Measurements from ENCODE around the gene NCKIPSD. TPM values are rescaled to one million over a fixed set of nuclear protein-coding genes. Genes with fewer than 3 reads are reported as not detected.

NCKIPSD gene
- total RNA-seq, 2 donors from 2014 or later: 51.7 to 97.7 TPM

DNA sequence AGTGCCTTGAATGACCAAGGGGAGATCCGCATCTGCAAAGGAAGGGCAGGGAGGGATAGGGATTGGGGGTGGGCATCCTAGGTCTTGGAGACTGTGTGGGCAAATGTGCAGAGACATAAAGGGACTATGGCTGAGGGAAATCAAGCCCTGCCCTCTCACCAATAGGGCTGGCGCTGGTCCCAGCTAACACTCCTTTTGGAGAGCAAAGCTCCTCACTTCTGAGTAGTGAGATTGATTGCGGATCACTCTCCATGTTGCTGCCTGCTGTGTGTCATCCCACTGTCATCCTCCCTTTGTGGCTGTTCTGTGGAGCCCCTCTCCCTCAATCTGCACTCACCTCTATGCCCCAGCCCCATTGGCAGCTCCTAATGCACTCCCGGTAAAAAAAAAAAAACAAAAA, 20.8 kb downstream of the NCKIPSD start:
- peak overlapping the region; percentile 84 to 93 for H3K27ac ChIP-seq
- H3K9me3 ChIP-seq: no peaks in the 10 kb centered on the region
- peaks cover 0 to 39% of the 10 kb centered on the region in 2 donors for H3K4me1 ChIP-seq
- no peaks in the 10 kb centered on the region for H3K27me3 ChIP-seq
- no peak for DNase-seq (ENCODE audit: low spot score)
- H3K4me3 ChIP-seq: no peak overlapping the region
- no peak for TF ChIP-seq CTCF (IDR thresholded peaks at IDR 0.05)
- no peaks in the 10 kb centered on the region for H3K36me3 ChIP-seq

- TF ChIP-seq CTCF (IDR thresholded peaks at IDR 0.05): peak in 1 of 2 donors; percentile 8
- Histone ChIP-seq H3K27me3 (no peaks in the 10 kb centered on the region), H3K27ac (peak overlapping the region; percentile 84 to 93), H3K36me3 (no peaks in the 10 kb centered on the region), H3K4me3 (peak overlapping the region in 1 of 2 donors; percentile 59), H3K9me3 (no peaks in the 10 kb centered on the region), H3K4me1 (peaks cover 0 to 39% of the 10 kb centered on the region in 2 donors)
- DNase-seq (ENCODE audit: low spot score): no peak
Measured at GRCh38 chr3:48664313-48664644, 21.4 kb downstream of the NCKIPSD start.

DNA sequence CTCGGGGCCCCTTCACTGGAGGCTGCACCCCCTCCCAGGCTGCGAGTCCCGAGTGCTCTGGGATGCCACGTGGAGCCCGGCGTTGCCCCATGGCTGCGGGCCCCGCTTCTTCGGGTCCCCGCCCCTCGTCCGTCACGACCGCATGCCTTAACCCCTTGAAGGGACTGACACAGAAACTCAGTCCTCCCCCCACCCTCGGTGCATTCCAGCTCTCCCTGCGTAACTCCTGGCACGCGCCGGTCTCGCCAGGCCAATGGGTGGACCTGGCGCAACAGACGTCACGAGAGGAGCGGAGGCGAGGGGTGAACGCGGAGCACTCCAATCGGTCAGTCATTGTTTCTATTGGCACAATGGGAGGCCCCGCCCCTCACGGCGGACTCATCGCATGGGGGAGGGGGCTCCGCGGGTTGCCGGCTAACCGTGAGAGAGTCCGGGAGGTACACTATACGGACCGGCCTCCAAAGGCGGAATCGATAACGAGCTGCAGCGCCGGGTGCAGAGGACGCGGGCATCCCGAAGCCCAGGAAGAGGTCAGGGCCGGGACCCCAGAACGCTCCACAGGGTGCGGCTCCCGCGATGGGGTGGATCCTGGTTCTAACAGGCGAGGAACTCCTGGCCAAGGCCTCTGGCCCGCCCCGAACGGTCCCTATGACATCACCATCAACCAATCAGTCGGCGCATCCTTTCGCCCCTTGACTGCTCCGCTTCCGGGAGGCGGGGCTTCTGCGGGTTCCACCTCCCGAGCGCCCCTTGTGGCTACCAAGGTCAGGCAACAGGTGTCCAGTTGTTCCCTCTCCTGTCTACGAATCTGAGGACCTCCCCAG, 22.0 kb downstream of the NCKIPSD start:
- Histone ChIP-seq H3K9me3 (no peaks in the 10 kb centered on the region), H3K27me3 (no peaks in the 10 kb centered on the region), H3K4me1 (peaks cover 0 to 39% of the 10 kb centered on the region in 2 donors), H3K36me3 (no peaks in the 10 kb centered on the region), H3K27ac (peak overlapping the region; percentile 84 to 93), H3K4me3 (peak overlapping the region; percentile 48 to 59)
- peak; percentile 48 to 70 for TF ChIP-seq CTCF (IDR thresholded peaks at IDR 0.05)
- DNase-seq (ENCODE audit: low spot score): peak; percentile 98

- TF ChIP-seq CTCF (IDR thresholded peaks at IDR 0.05): no peak
- H3K4me3 ChIP-seq: peak within 1 kb of the TSS; percentile 48 to 59
- peak within 1 kb of the TSS; percentile 84 to 93 for H3K27ac ChIP-seq
- DNase-seq (ENCODE audit: low spot score): peak; percentile 83
- H3K9me3 ChIP-seq: no peaks in the 10 kb centered on the region
- H3K27me3 ChIP-seq: no peaks in the 10 kb centered on the region
- H3K36me3 ChIP-seq: no peaks in the 10 kb centered on the region
- H3K4me1 ChIP-seq: peaks cover 0 to 39% of the 10 kb centered on the region in 2 donors
Measured at GRCh38 chr3:48662753-48663488, 22.8 kb downstream of the NCKIPSD start, which contains the start of gene CELSR3. Gene CELSR3 (minus strand): TSS chr3:48662886. CDS start chr3:48662634, 252 bp downstream.

DNA sequence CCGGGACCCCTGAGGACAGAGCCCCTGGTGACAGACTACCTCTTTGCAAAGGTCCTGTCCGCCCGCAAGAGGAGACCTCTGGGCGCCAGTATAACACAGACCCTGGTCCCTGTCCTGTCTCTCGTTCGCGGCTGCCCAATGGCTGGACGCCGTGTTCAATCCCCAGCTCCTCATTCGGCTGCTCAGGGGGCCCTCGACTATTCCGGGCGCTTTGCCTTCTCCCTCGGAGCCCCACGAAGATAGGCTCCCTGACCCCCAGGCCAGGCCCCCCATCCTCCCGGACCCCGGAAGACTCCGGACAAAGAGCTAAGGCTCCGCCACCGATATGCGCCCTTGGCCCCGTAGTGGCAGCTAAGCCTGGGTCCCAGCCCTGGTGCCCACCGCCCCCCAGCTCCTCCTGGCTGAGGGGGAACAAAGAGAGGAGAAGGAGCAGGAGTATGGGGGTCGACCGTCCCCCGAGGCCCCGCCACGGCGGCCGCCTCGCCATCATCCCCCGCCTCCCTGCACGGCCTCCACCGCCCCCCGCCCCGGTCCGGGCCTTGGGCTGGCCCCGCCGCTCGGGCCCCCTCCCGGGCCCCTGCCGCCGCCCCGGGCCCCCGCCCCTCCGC, 23.5 kb downstream of the NCKIPSD start:
- Histone ChIP-seq H3K27ac (peak overlapping the region in 1 of 2 donors; percentile 84), H3K27me3 (no peaks in the 10 kb centered on the region), H3K36me3 (no peaks in the 10 kb centered on the region), H3K4me1 (peaks cover 0 to 39% of the 10 kb centered on the region in 2 donors), H3K9me3 (no peaks in the 10 kb centered on the region), H3K4me3 (peak overlapping the region; percentile 48 to 59)
- no peak for DNase-seq (ENCODE audit: low spot score)
- no peak for TF ChIP-seq CTCF (IDR thresholded peaks at IDR 0.05)

Data from right atrium auricular region (tissue), 2 donors.